CD4-positive, alpha-beta T cell treated with Interleukin-17A for 4 hours (primary cell): ENCODE results near the gene DNLZ.

Experiments
- DNase-seq: peaks from one replicate; pipeline ENCODE4 v3.0.0-alpha.2; 2020; ENCODE audit warnings: mixed read lengths

DNLZ gene

DNA sequence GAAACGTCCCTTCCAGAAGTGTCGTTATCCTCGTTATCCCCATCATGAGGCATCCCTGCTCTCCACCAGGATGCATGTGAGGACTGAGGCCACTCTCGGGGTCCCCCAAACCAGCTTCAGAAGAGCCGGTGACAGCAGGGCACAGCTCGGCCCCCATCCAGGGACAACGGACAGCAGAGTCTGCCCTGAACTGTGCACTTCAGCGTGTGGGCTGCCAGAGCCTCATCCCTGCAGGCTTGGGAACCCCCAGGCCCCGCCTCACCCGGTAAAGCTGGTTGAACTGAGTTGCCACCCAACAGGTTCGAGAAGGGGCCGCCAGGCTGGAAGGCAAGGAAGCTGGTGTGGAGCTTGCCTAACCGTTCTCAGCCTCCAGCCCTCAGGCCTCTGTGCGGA lies 10.6 kb upstream of the DNLZ start:
- no peak for DNase-seq

DNA sequence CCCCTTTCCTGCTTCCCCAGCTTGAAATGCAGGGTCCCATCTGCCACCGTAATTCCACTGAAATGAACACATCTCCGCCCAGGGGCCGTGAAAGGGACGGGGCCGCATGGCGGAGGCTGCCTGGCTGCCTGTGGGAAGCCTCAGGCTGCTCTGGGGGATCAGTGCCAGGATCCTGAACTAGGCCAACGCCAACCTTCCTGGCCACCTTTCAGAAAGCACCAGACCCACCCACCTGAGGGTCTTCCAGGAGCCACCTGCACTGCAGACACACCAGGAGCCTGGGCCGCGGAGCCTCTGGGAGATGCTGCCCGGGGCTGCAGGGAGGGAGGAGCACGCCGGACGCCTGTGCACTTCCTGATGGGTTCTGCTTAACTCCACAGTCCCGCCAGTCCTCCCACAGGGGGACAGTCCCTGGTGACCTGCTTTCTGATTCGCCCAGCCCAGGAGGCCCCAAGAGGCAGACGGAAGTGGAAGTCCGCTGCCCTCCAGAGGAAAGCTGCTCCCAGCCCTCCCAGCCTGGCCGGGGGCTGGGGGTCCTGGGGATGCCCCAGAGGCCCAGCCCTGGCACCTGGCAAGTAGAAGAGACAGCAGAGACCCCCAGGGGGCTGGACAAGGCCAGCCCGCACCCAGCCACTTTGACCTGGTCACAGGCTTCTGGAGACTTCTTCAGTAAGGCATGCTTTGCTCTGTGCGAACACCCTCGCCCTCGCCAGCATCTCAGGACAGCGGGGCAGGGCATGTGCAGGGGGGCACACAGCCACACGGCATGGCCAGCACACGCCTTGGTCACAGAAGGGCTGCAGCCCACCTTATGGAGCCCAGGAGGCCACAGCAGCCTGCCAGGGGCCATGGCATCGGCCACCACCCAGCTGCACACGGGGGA lies 10.0 kb upstream of the DNLZ start, which contains the start of gene CARD9:
TSS of gene CARD9 (minus strand) at position 370 of the 883 bp plus-strand sequence. CDS start 1,591 bp downstream, outside the sequence.
- DNase-seq, result no peak

DNA sequence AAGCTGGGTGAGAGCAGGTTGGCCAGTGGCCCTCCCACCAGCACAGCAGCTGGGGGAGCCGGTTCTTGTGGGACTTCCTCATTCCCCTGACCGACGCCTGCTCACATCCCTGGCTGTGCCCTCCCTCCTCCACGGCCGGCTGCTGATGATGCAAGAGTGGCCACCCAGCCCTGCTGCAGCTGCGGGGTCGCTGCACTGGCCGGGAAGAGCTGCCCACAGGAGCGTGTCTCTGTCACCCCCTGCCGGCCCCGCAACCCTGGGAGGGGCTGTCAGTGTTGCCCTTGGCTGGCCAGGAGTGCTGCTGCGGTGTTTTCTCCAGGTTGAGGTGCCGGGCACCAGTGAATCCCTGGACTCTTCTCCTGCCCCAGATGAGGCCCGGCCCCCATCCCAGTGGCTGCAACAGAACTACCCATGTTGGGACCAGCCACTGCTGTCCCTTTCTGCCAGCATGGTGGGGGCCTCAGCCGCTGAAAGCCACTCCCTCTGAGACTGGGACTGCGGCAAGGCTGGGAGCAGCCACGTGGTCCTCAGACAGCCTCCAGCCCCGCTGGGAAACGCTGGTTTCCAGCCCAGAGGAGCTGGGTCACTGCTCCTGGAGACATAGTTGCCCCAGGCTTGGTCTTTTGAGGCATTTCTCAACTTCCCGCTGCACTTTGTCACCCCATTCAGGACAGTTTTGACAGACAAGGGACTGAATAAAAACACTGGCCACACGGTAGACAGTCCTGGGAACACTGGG lies 9.2 kb upstream of the DNLZ start:
- DNase-seq, result no peak

DNA sequence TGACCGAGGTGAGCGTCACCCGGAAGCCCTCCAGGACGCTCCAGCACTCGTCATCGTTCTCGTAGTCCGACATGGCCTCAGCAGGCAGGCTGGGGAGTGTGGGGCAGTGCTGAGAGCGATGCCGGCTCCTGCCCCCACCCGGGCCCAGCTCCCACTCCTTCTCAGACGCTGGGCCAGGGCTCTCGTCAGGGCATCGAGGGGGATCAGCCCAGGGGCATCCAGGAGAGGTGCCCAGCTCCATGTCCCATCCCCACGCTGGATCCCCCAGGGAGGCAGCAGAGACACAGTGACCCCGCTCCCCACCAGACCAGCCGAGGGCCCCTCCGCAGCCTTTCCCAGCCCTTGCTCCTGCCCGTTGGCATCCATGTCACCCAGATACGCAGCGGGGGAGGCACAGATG lies 8.5 kb upstream of the DNLZ start:
- no peak for DNase-seq

DNA sequence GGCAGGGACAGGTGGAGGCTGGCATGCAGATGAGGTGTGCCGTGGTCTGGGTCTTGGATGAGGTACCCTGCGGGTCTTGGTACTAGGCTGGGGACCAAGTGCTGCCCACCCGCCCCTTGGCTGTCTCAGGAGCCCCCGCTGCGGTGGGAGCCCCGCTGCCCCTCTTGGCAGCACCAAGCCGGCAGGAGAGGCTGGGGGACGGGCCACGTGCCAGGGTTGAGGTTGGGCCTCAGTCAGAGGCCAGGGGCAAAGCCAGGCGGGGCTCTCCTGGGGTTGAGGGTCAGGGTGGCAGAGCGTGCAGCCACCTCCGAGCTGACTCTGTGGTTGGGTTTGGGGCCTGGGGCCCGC lies 8.0 kb upstream of the DNLZ start:
- DNase-seq, result no peak

DNA sequence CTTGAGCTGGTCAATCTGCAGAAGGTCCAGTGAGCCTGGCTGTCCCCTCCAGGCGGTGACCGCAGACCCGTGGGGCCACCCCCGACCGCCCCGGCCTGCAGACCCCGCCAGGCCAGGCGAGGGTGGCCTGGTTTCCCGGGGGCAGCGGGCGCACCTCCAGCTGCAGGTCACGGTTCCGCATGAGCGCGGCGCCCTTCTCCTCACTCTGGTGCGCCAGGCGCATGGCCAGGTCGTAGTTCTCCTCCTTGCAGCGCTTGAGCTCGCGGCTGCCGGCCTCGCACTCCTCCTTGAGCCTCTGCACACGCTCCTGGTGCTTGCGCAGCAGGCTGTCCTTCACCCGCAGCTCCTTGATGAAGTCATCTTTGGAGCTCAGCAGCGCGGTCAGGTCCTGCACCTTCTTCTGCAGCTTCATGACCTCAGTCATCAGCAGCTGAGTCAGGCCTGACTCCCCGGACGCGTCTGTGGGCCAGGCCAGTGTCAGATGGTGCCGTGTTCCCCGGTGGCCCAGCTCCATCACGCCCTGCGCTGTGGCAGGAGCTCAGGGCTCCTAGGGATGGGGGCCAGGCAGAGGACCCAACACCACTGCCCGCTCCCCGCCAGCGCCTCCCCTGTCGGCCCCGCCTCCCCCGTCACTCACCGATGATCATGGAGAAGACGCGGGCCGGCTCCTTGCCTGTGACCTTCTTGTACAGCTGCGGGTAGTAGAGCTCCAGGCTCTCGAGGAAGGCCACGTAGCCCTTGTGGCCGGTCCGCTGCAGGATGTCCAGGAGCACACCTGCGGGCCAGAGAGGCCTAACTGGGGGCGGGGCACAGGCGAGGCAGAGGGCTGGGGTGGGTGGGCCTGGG lies 7.4 kb upstream of the DNLZ start:
- DNase-seq, result no peak

DNA sequence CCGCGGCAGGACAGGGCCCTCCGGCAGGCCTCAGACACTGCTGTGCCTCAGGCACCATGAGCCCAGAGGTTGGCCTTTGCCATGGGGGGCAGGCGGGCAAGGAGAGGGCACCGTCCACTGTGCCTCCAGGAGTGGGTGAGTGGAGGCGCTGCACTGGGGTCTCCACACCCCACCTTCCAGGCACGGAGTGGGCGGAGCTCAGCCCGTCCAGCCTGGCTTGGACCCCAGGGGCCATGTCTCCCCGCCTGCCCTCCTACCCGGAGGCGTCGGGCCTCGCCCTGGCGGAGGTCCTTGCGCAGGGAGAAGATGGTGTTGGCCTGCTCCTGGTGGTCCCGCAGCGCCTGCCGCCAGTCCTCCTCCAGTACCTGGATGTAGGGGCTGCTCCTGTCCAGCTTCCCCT lies 6.5 kb upstream of the DNLZ start:
- no peak for DNase-seq

DNA sequence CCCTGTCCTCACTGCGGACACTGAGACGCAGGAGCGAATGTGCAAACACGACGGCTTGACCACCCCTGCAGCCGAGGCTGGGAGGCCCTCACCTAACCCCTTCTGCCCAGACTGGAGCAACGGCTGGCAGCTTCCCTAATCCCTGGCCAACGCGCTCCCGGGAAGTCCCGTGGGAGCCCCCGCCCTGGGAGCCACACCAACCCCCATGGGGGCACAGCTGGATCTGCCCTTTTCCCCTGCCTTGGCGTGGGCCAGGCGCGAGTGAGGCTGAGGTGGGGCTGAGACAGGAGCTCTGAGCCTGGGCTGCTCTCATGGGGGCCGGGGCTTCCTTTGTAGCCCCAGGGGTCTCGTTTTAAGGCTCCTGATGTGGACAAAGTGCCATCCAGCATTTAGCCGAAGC lies 4.6 kb upstream of the DNLZ start:
- DNase-seq, result no peak

DNA sequence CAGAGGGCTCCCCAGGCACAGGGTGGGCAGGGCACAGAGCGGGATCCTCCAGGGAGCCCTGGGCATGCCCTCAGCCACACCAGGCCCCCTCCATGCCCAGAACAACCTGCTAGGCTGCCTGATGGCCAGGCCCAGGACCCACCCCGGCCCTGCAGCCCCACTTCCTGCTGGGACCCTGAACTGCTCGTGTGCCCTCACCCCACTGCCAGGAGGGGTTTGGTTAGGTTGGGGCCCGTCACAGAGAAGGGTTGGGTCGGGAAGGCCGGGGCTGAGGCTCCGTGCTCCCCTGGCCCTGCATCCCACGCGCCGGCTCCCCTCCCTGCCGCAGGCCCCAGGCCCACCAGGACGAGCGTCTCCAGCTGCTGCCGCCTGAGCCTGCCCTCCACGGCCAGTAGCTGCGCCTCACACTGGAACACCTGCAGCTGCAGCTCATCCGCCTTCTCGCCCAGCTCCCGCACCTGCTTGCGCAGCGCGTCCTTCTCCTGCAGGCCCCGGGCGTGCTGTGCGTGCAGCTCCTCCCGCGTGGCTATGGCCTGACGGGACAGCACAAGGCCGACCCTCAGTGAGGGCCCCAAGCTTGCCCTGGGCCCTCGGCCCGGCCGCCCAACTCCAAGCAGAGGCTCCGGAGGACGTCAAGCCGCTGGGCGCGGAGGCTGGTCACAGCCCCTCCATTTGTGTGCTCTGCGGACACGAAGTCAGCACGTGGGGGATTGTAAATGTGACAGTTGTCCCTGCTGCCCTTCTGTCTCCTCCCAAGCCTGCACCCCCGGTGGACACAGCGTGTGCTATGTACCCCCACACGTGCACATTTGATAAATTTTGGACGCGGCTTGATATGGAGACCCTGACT lies 4.0 kb upstream of the DNLZ start:
- no peak for DNase-seq

DNA sequence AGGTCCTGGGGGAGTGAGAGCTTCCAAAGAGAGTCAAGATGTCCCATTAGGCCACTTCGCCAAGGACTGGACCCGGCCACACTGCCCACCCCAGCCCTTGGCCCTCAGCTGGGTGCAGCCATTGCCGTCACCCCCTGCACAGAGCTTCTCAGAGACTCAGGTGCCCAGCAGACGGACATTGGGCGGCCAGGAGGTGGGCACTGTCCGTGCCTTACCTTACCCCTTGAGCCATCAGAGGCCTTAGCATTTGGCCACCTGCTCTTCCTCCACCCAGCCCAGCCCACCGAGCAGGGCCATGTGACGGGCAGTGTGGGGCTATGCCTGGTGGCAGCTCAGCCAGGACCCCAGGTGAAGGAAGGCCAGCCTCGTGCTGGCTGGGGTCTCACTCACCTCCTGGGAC lies 3.3 kb upstream of the DNLZ start:
- no peak for DNase-seq

DNA sequence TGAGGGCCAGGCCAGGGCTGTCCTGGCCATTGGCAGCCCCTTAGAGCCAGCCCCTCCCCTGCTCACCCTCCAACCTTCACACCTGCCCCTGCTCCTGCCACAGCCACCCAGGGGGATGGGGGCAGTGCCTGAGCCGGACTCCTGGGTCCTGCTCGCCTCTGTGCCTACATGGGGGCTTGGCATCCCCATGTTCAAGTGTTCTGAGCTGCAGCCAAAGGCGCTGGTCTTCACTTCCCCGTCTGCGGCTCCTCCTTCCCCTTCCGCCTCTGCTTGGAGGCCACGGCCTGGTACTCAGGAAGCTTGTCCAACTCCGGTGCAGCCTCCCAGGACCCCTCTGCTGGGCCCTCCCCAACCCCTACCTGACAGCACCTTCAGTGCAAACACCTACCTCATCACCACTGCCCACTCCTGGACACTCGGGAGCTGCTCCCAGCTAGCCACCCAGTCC lies 2.3 kb upstream of the DNLZ start:
- no peak for DNase-seq

DNA sequence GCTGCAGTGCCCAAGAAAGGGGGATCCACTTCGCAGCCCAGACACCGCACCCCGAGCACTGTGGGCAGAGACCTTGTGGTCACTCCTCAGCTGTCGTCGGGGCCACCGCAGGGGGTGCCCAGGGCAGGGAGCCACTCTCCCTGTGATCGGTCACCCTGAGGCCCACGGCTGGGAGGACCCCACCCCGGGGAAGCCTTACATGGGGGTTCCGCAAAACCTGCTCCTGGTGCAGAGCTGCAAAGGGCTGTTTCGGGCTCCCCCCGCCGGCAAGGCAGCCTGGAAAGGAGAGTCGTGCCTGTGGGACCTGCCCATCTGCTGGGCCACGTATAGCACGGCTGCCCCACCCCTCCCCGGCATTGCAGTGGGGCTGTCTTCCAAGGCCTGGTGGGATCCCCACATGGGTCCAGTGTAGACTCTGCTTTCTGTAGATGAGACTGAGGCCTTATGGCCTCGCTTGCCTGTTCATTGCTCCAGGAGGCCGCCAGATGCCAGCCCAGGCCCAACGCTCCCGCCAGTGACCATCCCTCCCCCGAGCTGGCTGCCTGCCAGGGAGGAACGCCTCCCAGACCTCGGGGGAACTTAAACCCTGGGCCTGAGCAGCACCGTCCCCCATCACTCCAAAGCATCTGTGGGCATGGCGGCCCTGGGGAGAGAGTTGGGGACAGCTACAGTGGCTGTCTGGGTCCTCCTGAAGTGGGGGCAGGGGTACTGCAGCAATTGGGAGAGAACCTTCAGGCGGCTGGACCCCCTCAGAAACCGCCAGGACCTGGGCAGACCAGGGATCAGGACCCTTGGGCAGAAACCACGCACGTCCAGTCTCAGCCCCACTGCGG lies 1.6 kb upstream of the DNLZ start:
- DNase-seq, result no peak

DNA sequence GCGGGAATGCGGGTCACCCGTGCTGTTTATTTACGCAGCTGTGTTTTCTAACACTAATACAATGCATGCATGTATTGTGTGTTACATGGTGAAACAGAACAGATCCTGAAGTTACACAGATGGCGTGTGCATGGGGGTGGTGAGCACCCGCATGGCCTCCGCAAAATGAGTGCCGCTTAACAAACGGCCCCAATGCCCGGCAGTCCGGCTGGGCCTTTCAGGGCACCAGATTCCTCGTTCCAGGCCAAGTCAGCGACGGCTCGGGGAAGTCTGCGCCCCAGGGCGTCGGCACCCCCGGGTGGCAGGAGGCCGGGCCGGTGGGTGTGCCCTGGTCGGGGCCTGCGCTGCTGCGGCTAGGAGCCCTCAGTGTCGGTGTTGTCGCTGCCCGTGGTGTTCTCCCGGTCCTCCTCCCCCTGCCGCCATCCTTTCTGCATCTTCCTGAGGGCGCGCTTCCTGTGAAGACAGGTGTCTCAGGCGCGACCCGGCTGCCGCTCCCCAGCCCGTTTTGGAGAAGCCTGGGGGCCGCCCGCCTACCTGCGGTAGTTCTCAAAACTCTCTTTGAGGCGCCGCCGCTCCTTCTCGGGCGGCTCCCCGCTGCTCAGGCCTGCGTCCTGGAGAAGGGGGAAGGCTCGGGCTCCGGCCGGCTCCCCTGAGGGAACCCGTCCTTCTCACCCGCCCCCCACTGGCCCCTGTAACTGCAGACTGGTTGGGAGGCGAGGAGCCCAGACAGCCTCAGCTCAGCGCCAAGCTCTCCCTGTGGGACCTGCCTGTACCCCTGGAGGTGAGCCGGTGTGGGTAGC lies 605 bp upstream of the DNLZ start:
- no peak for DNase-seq

DNA sequence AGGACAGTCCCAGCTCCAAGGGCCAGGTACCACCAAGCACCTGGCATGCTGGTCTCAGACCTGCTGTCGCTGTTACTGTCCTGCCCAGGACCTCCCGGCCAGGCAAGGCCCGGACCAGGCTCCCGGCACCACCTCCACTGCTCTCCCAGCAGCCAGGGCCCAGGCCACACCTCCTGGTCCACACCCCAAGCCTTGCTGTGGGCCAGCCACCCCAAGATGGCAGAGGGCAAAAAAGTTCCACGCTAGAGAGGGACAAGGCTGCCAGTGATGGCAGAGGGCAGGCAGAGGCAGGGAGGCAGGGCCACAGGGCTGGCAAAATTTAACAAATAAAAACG lies 1.1 kb downstream of the DNLZ start:
- DNase-seq, result no peak

DNA sequence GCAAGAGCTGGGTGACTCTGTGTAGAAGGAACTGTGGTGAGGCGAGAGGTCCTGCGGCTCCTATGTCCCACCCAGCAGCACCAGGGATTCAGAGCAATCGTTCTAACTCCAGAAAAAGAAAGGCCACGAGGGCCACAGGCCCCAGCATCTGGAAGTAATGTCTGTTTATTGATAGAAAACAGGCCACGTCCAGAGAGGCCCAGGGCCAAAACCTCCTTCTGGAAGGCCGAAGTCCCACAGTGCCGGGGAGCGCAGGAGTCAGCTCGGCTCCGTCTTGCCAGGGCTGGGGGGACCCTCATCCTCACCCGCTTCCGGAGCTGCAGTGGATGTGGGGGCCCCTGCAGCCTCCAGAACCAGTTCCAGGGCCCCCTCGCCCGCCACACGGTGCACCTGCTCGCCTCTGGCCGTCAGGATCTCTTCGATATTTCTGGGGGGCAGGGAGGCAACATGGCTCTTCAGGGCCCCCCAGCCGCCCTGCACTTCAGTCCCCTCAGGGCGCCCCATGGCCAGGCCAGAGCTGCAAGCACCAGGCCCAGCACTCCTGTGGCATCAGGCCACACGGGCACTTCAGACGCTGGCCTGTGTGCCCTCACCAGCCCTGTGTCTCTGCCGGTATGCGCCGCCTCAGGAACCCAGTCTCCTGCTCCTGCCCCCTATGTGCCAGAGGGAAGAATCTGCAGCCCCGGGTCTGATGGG lies 1.6 kb downstream of the DNLZ start:
- DNase-seq, result no peak

DNA sequence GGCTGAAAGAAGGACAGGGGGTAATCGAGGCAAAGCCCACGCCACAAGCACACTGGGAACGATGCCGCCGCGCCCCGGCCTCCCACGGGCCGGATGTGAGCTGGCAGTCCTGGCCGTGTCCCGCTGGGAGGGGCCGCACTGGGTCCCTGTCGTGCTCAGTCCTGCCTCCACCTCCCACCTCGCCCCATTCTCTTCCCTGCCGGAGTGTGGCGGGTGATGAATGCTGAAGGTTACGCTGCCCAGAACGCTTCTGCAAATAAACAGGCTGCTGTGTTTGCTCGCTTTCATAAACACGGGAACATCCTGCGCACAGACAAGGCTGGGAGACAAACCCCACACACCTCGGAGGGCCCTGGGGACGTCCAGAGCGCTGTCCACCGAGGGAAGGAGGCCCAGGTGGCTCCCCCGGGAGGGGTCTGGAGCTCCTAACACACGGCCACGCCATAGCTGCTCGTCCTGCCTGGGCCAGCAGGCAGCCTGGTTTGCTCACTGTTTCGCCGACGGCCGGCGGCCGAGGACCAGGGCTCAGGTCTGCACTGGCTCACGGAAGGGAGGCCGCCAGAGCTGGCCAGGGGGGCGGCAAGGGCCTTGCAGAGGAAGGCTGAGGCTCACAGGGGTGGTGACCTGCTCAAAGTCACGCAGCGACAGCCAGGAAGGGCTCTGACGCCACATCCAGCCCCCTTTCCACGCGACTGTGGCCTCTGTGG lies 2.3 kb downstream of the DNLZ start:
- DNase-seq, result no peak

DNA sequence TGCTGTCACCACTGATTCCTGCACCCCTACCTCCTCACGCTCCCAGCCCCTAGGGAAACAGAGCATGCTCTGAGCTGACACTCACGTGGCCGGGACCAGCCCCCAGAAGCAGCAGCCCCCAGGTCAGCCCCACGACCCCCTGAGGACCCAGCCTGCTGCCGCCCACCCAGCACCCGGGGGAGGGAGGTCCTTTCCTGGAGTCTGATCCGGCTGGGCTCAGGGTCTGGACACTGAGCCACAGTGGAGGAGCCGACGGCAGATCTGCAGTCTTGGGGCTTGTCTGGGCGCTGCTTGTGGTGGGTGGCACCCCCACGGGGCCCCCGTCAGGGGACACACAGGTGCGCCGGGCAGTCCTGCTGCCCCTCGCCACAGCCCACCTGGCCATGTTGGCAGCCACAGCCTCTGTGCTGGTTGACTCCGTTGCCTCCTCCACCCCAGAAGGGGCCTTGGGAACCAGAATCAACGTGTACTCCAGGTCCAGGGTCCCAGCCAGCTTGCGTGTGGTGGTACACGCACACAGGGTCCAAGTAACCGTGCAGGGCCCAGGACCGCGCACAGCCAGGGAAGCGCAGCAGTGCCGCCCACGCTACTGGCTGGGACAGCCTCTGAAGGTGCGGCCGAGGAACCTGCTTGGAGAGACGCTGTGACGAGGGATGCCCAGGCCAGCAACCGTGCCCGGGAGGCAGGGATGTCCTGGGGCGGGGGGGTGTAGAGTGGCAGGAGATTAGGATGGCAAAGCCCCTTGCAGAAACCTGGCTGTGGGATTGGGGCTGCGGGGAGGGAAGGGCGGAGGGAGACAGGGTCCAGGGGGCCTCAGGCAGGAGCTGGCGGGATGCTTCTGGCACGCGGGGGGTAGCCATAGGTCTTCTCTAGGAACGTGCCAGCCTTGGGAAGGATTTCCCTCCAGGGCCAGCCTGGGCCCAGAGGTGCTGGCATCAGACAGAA lies 3.5 kb downstream of the DNLZ start:
- DNase-seq, result no peak

DNA sequence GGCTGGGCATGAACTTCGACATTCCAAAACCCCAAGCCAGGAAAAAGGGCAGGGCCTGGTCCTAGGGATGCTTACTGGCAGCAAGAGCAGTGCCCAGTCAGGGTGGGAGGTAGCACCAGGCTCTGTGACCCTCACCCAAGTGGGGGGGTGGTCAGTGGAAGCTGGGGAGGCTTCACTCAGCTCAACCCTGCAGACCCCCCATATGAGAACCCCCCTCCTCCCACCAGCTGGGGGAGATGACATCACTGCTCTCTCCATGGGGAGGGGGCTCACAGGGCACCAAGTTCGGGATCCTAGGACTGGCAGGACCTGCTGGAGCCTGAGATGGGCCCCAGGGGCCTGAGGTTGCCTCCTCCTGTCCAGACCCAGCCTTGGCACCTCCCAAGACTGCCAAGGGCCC lies 4.7 kb downstream of the DNLZ start:
- no peak for DNase-seq
